MG63 (cell line): Measurements from ENCODE around the gene TPI1. TPM values are rescaled to one million over a fixed set of nuclear protein-coding genes. Genes with fewer than 3 reads are reported as not detected.
"Not testable (repeated sequence)": the region's sequence is repeated elsewhere in the genome, so short reads cannot be mapped to it uniquely, and the experiment has no call there.

Source experiments
- DNase-seq: peaks from one replicate; pipeline ENCODE4 v3.0.0-alpha.2; 2020
- H3K27me3 ChIP-seq: fragments of 250-450 bp; sonication (Bioruptor Pico); 2 replicates; pipeline ENCODE4 v1.5.1; 2020; ENCODE audit warnings: mild to moderate bottlenecking, moderate library complexity
- H3K36me3 ChIP-seq: fragments of 250-450 bp; sonication (Bioruptor Pico); 2 replicates; pipeline ENCODE4 v1.5.1; 2020; ENCODE audit warnings: mild to moderate bottlenecking, moderate library complexity
- H3K4me3 ChIP-seq: fragments of 250-450 bp; sonication (Bioruptor Pico); 2 replicates; pipeline ENCODE4 v1.5.1; 2020; ENCODE audit warnings: mild to moderate bottlenecking, moderate library complexity
- H3K9me3 ChIP-seq: fragments of 250-450 bp; sonication (Bioruptor Pico); 2 replicates; pipeline ENCODE4 v1.5.1; 2020; ENCODE audit warnings: mild to moderate bottlenecking, moderate library complexity
- total RNA-seq: library from RNA; depleted of rRNA; stranded (reverse); fragments of >200 nt; shearing (Covaris generic); gene quantifications from 2 replicates; pipeline ENCODE4 v1.2.3, GENCODE V29; 2014; ENCODE audit warnings: low replicate concordance

TPI1 gene
- total RNA-seq, 1 experiment from 2014 or later = 1,845 TPM

GRCh38 chr12:6854036-6854435 lies 13.3 kb upstream of the TPI1 start:
- no peaks in the 10 kb centered on the region for H3K9me3 ChIP-seq
- no peak for DNase-seq
- no peak overlapping the region for H3K4me3 ChIP-seq
- H3K27me3 ChIP-seq = no peaks in the 10 kb centered on the region
- H3K36me3 ChIP-seq = peaks cover 67% of the 10 kb centered on the region

- Histone ChIP-seq H3K27me3 (no peaks in the 10 kb centered on the region), H3K4me3 (no peak overlapping the region), H3K9me3 (no peaks in the 10 kb centered on the region), H3K36me3 (peaks cover 65% of the 10 kb centered on the region)
- no peak for DNase-seq
Measured at GRCh38 chr12:6855322-6855721, 12.0 kb upstream of the TPI1 start.

- H3K36me3 ChIP-seq = peaks cover 83% of the 10 kb centered on the region
- H3K4me3 ChIP-seq = no peak overlapping the region
- H3K27me3 ChIP-seq = no peaks in the 10 kb centered on the region
- no peaks in the 10 kb centered on the region for H3K9me3 ChIP-seq
- DNase-seq = no peak
Measured at GRCh38 chr12:6858799-6859198, 8.5 kb upstream of the TPI1 start.

- DNase-seq = no peak
- Histone ChIP-seq H3K27me3 (no peaks in the 10 kb centered on the region), H3K9me3 (no peaks in the 10 kb centered on the region), H3K4me3 (no peak overlapping the region), H3K36me3 (peaks cover 82% of the 10 kb centered on the region)
Measured at GRCh38 chr12:6860116-6860515, 7.2 kb upstream of the TPI1 start.

- no peaks in the 10 kb centered on the region for H3K9me3 ChIP-seq
- DNase-seq = no peak
- no peak overlapping the region for H3K4me3 ChIP-seq
- H3K27me3 ChIP-seq = no peaks in the 10 kb centered on the region
- H3K36me3 ChIP-seq = peaks cover 82% of the 10 kb centered on the region
Measured at GRCh38 chr12:6860942-6861341, 6.4 kb upstream of the TPI1 start.

GRCh38 chr12:6861391-6861790 lies 5.9 kb upstream of the TPI1 start:
- Histone ChIP-seq H3K9me3 (no peaks in the 10 kb centered on the region), H3K4me3 (no peak overlapping the region), H3K27me3 (no peaks in the 10 kb centered on the region), H3K36me3 (peaks cover 83% of the 10 kb centered on the region)
- DNase-seq = no peak

GRCh38 chr12:6863033-6863432 lies 4.3 kb upstream of the TPI1 start:
- H3K4me3 ChIP-seq = no peak overlapping the region
- DNase-seq = no peak
- H3K27me3 ChIP-seq = no peaks in the 10 kb centered on the region
- H3K36me3 ChIP-seq = peaks cover 71% of the 10 kb centered on the region
- no peaks in the 10 kb centered on the region for H3K9me3 ChIP-seq

GRCh38 chr12:6863586-6864321 lies 3.6 kb upstream of the TPI1 start:
- H3K4me3 ChIP-seq = no peak overlapping the region
- peaks cover 73% of the 10 kb centered on the region for H3K36me3 ChIP-seq
- no peaks in the 10 kb centered on the region for H3K9me3 ChIP-seq
- no peak for DNase-seq
- no peaks in the 10 kb centered on the region for H3K27me3 ChIP-seq

GRCh38 chr12:6865307-6865706 lies 2.0 kb upstream of the TPI1 start:
- H3K27me3 ChIP-seq, DNase-seq, H3K4me3 ChIP-seq, H3K9me3 ChIP-seq: not testable (repeated sequence)
- peaks cover 75% of the 10 kb centered on the region for H3K36me3 ChIP-seq

- Histone ChIP-seq H3K36me3 (peaks cover 74% of the 10 kb centered on the region), H3K4me3 (peak overlapping the region; percentile 94), H3K9me3 (no peaks in the 10 kb centered on the region), H3K27me3 (no peaks in the 10 kb centered on the region)
- no peak for DNase-seq
Measured at GRCh38 chr12:6866163-6866919, 990 bp upstream of the TPI1 start.

GRCh38 chr12:6866920-6867412 lies 365 bp upstream of the TPI1 start:
- Histone ChIP-seq H3K36me3 (peaks cover 76% of the 10 kb centered on the region), H3K9me3 (no peaks in the 10 kb centered on the region), H3K4me3 (peak overlapping the region; percentile 94), H3K27me3 (no peaks in the 10 kb centered on the region)
- peak; percentile 53 for DNase-seq

GRCh38 chr12:6868211-6869048 lies 1.1 kb downstream of the TPI1 start:
- no peaks in the 10 kb centered on the region for H3K9me3 ChIP-seq
- H3K27me3 ChIP-seq = no peaks in the 10 kb centered on the region
- no peak for DNase-seq
- H3K4me3 ChIP-seq = peak overlapping the region; percentile 94
- H3K36me3 ChIP-seq = peaks cover 67% of the 10 kb centered on the region

- H3K27me3 ChIP-seq = no peaks in the 10 kb centered on the region
- H3K9me3 ChIP-seq = no peaks in the 10 kb centered on the region
- H3K4me3 ChIP-seq = peak overlapping the region; percentile 94
- peaks cover 61% of the 10 kb centered on the region for H3K36me3 ChIP-seq
- DNase-seq = peak; percentile 60
Measured at GRCh38 chr12:6869049-6870021, 2.0 kb downstream of the TPI1 start.

- H3K27me3 ChIP-seq, H3K9me3 ChIP-seq, H3K4me3 ChIP-seq: not testable (repeated sequence)
- peak; percentile 28 for DNase-seq
- peaks cover 55% of the 10 kb centered on the region for H3K36me3 ChIP-seq
Measured at GRCh38 chr12:6870304-6870703, 3.0 kb downstream of the TPI1 start.

GRCh38 chr12:6871052-6871957 lies 4.0 kb downstream of the TPI1 start:
- H3K9me3 ChIP-seq = no peaks in the 10 kb centered on the region
- no peaks in the 10 kb centered on the region for H3K27me3 ChIP-seq
- peak overlapping the region; percentile 92 for H3K4me3 ChIP-seq
- peaks cover 49% of the 10 kb centered on the region for H3K36me3 ChIP-seq
- peak; percentile 62 for DNase-seq
